Body of pancreas (tissue), 4 donors: ENCODE measurements around the gene SH2D4B. TPM values are rescaled to one million over a fixed set of nuclear protein-coding genes. Genes with fewer than 3 reads are reported as not detected.
"Not testable (repeated sequence)": the region's sequence is repeated elsewhere in the genome, so short reads cannot be mapped to it uniquely, and the experiment has no call there.

Experiments used
- ATAC-seq: fragments of 150-250 bp; one replicate; pipeline ENCODE4 v1.9.1; 2016
- DNase-seq, 4 donors: peaks; one replicate each; pipeline ENCODE4 v3.0.0-alpha.2; 2019
- H3K27ac ChIP-seq, 4 donors: fragments of 200-600 bp; sonication (generic); 1 replicate in 3 of 4; 2 replicates in 1 of 4; pipeline versions ENCODE4 v1.5.1 to v1.6.1; 2016 to 2019; ENCODE audit warnings: mild to moderate bottlenecking in 1 of 4, mixed read lengths in 1 of 4, moderate library complexity in 1 of 4
- H3K27me3 ChIP-seq, 2 donors: fragments of 200-600 bp; sonication (generic); one replicate each; pipeline ENCODE4 v1.6.0; 2016; ENCODE audit warnings: mild to moderate bottlenecking in 1 of 2
- H3K36me3 ChIP-seq, 2 donors: fragments of 200-600 bp; sonication (generic); replicated peaks in 1 of 2; 2 replicates each; pipeline ENCODE4 v1.5.1; 2016; ENCODE audit warnings: low read depth in 2 of 2; ENCODE audit not compliant: insufficient read depth in 1 of 2
- H3K4me1 ChIP-seq: fragments of 200-600 bp; sonication (generic); one replicate; pipeline ENCODE4 v1.6.0; 2016
- H3K4me3 ChIP-seq, 2 donors: fragments of 200-600 bp; sonication (generic); 1 replicate in 1 of 2; 2 replicates in 1 of 2; pipeline ENCODE4 v1.5.1; 2016 to 2019
- H3K9me3 ChIP-seq, 3 donors: fragments of 200-600 bp; sonication (generic); 1 replicate in 2 of 3; 2 replicates in 1 of 3; pipeline ENCODE4 v1.5.1; 2016
- CTCF ChIP-seq, 7 experiments: fragments of 450-650 bp in 4 of 7; fragments of 200-600 bp in 3 of 7; sonication (generic) in 3 of 7; IDR thresholded peaks; one replicate each; pipeline ENCODE4 v1.5.1; 2016 to 2019; ENCODE audit warnings: antibody characterized with exemption in 7 of 7
- POLR2A ChIP-seq, 3 donors: fragments of 450-650 bp; IDR thresholded peaks; one replicate each; pipeline ENCODE4 v1.6.1; 2016; ENCODE audit warnings: antibody characterized with exemption in 3 of 3, mild to moderate bottlenecking in 2 of 3
- WGBS, 2 donors: methylation state at CpG; one replicate each; pipeline ENCODE4 v1.1.5; 2017; 5-methylcytosine and 5-hydroxymethylcytosine counted together
- intact Hi-C: fragments of 100-400 bp; cut with DNase I; formaldehyde crosslinking; loops from one replicate; pipeline ENCODE4 v1.15.1; 2023
- total RNA-seq, 2 donors: library from RNA; depleted of rRNA; stranded (reverse); fragments of >200 nt; gene quantifications; one replicate each; pipeline ENCODE4 v1.1.0, GENCODE V29; 2016

The SH2D4B gene
- total RNA-seq, 2 donors from 2014 or later = 0.33 TPM; not detected in 1

- H3K27me3 ChIP-seq = no peaks in the 10 kb centered on the region
- ATAC-seq (no peak), DNase-seq (no peak)
- H3K9me3 ChIP-seq = no peaks in the 10 kb centered on the region
- H3K27ac ChIP-seq = no peak overlapping the region
- no peaks in the 10 kb centered on the region for H3K36me3 ChIP-seq
- H3K4me1 ChIP-seq = no peaks in the 10 kb centered on the region
- no peak for TF ChIP-seq POLR2A (IDR thresholded peaks at IDR 0.05)
- no peak for TF ChIP-seq CTCF (IDR thresholded peaks at IDR 0.05)
- 77 to 83% methylated on average over 4 to 6 of the region's 6 CpGs for WGBS, 2 donors
- intact Hi-C loops = no loop called here
- no peak overlapping the region for H3K4me3 ChIP-seq
Measured at GRCh38 chr10:80528901-80529300, 8.8 kb upstream of the SH2D4B start.

- 63 to 83% methylated on average over 12 of the region's 12 CpGs for WGBS, 2 donors
- Histone ChIP-seq H3K27ac (peak overlapping the region in 1 of 4 donors; percentile 10), H3K27me3 (no peaks in the 10 kb centered on the region), H3K9me3 (no peaks in the 10 kb centered on the region), H3K4me1 (no peaks in the 10 kb centered on the region), H3K36me3 (no peaks in the 10 kb centered on the region), H3K4me3 (no peak overlapping the region)
- TF ChIP-seq CTCF (IDR thresholded peaks at IDR 0.05) (no peak), POLR2A (IDR thresholded peaks at IDR 0.05) (no peak)
- ATAC-seq = peak; percentile 24
- intact Hi-C loops = no loop called here
- DNase-seq = peak in 1 of 4 donors; percentile 57
Measured at GRCh38 chr10:80529604-80530003, 8.1 kb upstream of the SH2D4B start.

GRCh38 chr10:80530251-80530650 lies 7.5 kb upstream of the SH2D4B start:
- DNase-seq = peak in 3 of 4 donors; percentile 43 to 57 (median 49)
- intact Hi-C loops = no loop called here
- H3K27ac ChIP-seq = peak overlapping the region in 1 of 4 donors; percentile 23
- H3K4me1 ChIP-seq = no peaks in the 10 kb centered on the region
- H3K36me3 ChIP-seq = no peaks in the 10 kb centered on the region
- H3K4me3 ChIP-seq = no peak overlapping the region
- 18 to 21% methylated on average over 2 of the region's 2 CpGs for WGBS, 2 donors
- no peak for TF ChIP-seq POLR2A (IDR thresholded peaks at IDR 0.05)
- TF ChIP-seq CTCF (IDR thresholded peaks at IDR 0.05) = peak in 4 of 7 experiments; percentile 27 to 32 (median 29)
- H3K9me3 ChIP-seq = no peaks in the 10 kb centered on the region
- peak; percentile 57 for ATAC-seq
- no peaks in the 10 kb centered on the region for H3K27me3 ChIP-seq

- Histone ChIP-seq H3K9me3 (no peaks in the 10 kb centered on the region), H3K27ac (peak overlapping the region in 1 of 4 donors; percentile 23), H3K4me1 (peaks cover 4% of the 10 kb centered on the region), H3K4me3 (no peak overlapping the region), H3K36me3 (no peaks in the 10 kb centered on the region), H3K27me3 (no peaks in the 10 kb centered on the region)
- ATAC-seq (no peak), DNase-seq (no peak)
- intact Hi-C loops = no loop called here
- 38% methylated on average over 2 of the region's 2 CpGs for WGBS, 2 donors
- no peak for TF ChIP-seq CTCF (IDR thresholded peaks at IDR 0.05)
- TF ChIP-seq POLR2A (IDR thresholded peaks at IDR 0.05) = no peak
Measured at GRCh38 chr10:80530816-80531215, 6.9 kb upstream of the SH2D4B start.

- Histone ChIP-seq H3K27ac (no peak overlapping the region), H3K4me1 (peaks cover 10% of the 10 kb centered on the region), H3K9me3 (no peaks in the 10 kb centered on the region), H3K27me3 (no peaks in the 10 kb centered on the region), H3K36me3 (no peaks in the 10 kb centered on the region), H3K4me3 (no peak overlapping the region)
- ATAC-seq = no peak
- intact Hi-C loops = no loop called here
- DNase-seq = no peak
- WGBS, 2 donors = 87 to 89% methylated on average over 4 of the region's 4 CpGs
- TF ChIP-seq POLR2A (IDR thresholded peaks at IDR 0.05) (no peak), CTCF (IDR thresholded peaks at IDR 0.05) (no peak)
Measured at GRCh38 chr10:80532571-80532970, 5.1 kb upstream of the SH2D4B start.

- H3K27me3 ChIP-seq, H3K36me3 ChIP-seq, H3K4me1 ChIP-seq, H3K27ac ChIP-seq, H3K9me3 ChIP-seq, intact Hi-C loops, ATAC-seq, DNase-seq, H3K4me3 ChIP-seq: not testable (repeated sequence)
- 93 to 98% methylated on average over 2 to 8 of the region's 25 CpGs for whole genome bisulfite sequencing, 2 donors
Measured at GRCh38 chr10:80534059-80534458, 3.6 kb upstream of the SH2D4B start.

- H3K36me3 ChIP-seq, H3K9me3 ChIP-seq, intact Hi-C loops, H3K4me1 ChIP-seq, H3K27ac ChIP-seq, H3K27me3 ChIP-seq, DNase-seq, ATAC-seq, H3K4me3 ChIP-seq: not testable (repeated sequence)
- no CpG with 5 or more reads among the region's 30 CpGs for WGBS, 2 donors
Measured at GRCh38 chr10:80534646-80535045, 3.1 kb upstream of the SH2D4B start.
